Fibroblast of lung (primary cell): ENCODE results near the gene PPP1R9A.

Source experiments
- CTCF ChIP-seq, 2 donors: IDR thresholded peaks in 1 of 2; conservative IDR thresholded peaks in 1 of 2; 1 replicate in 1 of 2; 2 replicates in 1 of 2; pipeline ENCODE4 v1.5.1; 2011 to 2012; ENCODE audit warnings: low read length in 2 of 2, control low read depth in 1 of 2, inconsistent platforms in 1 of 2, low read depth in 1 of 2, mild to moderate bottlenecking in 1 of 2
- EZH2 ChIP-seq: IDR thresholded peaks from 2 replicates; pipeline ENCODE4 v1.5.1; 2012; ENCODE audit warnings: low read length, control low read depth, mild to moderate bottlenecking; ENCODE audit errors: missing control alignments

- TF ChIP-seq CTCF (conservative IDR thresholded peaks at IDR 0.05 in 1 of 2, IDR thresholded peaks at IDR 0.05 in 1 of 2; ENCODE audit: low read depth in 1 of 2, low read length in 2 of 2) (peak in 1 of 2 donors; percentile 16), EZH2 (no peak)
Observed at GRCh38 chr7:95342642-95343307, 435.4 kb downstream of the PPP1R9A start.
